GM12872 (cell line): ENCODE results near the gene TSHZ2.

Experiments used
- CTCF ChIP-seq: IDR thresholded peaks from 3 replicates; pipeline ENCODE4 v1.5.1; 2011; ENCODE audit warnings: low read depth, mild to moderate bottlenecking, low read length, moderate library complexity; ENCODE audit not compliant: insufficient read depth

Gene TSHZ2

DNA sequence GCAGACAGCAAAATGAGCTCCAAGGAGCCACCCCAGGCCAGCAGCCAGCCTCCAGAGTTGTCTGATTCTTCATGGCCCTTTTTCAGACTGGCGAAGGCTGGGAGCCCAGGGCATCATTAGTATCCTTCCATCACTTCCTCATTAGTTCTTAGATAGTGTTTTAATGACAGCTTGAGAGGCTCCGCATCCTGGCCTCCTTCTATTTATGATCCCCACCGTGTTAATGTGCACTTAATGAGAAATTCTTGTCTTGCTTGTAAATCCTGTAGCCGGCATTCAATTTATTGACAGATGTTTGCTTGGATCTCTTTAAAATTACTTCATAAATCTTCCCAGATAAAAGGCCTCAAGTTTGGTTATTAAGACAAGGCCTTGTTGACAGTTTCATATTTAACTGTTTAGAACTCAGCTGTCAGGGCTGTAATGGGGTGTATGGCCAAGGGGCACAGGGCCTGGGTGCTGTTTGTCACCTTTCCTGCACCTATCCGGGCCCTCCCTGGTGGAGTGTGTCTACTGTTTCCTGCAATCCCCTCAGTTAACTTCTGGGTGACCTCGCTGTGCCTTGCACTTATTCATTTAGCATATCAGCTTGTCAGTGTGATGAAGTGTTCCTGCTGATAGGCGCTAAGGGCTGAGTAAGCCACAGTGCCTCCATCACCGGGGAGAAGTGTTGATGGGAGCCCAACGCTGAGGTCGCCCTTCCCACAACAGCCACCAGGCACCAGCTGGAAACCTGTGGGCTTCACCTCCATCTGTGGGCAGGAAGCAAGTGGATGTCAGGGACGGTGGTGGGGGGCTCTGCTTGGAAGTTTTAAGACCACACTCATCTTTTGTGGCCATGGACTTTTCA is 169.3 kb downstream of the TSHZ2 start:
- TF ChIP-seq CTCF: no peak

DNA sequence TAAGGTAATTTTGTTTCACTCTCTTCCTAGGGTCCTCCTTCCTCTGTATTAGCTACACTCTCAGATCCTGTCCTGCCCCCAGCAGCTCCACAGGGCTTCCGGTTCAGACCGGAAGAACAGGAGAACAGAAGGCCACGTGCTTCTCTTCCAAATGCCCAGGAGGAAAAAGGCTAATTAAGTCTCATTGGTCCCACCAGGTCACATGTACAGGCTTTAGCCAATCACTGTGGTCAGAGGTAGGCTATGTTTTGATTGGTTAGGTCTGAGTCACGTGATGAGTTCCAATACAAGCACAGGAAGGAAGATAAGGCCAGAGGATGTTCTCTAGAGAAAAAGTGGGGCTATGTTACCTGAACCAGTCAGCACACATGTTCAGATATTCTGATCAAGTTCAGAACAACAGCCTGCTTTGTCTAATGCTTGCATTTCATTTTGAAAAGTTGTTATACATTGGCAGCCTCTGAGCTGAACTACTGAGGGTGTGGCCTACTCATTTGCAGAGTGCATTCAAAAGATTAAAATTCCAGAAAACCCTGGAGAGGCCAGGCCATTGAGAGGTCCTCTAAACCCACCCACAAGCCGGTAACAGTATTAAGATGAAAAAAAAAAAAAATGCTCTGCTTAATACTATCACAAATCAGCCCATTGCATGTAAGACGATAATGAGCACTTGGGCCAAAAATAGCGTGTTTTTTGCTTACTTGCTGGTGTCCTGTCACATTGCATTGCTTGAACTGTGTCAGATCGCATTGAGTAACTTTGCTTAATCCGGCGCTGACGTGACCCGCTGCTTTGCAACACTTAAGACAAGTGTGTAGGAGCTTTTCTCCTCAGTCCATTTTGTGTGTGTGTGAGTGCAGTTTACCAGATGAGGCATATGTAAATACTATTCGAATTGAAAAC is 170.3 kb downstream of the TSHZ2 start:
- no peak for TF ChIP-seq CTCF

DNA sequence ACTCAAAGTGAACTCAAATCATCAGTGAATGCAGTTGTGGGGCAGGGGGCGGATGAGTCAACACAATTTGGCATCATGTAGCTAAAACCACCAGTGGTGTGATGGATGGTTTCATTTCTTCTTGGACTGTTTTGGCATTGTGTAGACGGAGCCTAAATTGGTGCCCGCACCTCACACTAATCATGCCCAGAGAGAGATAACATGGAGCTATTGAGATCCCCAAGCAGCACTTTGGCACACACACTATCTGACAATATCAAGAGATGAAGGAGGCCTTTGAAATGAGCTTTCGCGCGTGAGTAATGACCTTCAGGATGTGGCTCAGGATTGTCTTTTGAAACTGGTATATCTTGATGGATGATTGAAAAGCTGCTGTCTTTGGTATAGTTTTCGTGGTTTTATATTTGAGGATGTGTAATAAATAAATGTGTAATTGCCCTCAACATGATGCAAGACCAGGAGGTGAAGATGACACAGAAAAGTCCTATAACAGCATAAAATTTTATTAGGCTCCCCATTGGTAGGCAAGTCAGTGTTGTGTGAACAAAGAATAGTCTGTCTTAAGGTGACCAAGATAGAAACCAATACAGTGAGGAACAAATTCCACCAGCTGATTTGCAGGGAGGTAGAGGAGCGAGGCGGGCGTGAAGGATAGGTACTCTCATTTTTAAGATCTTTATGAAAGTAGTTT is 174.2 kb downstream of the TSHZ2 start:
- no peak for TF ChIP-seq CTCF

DNA sequence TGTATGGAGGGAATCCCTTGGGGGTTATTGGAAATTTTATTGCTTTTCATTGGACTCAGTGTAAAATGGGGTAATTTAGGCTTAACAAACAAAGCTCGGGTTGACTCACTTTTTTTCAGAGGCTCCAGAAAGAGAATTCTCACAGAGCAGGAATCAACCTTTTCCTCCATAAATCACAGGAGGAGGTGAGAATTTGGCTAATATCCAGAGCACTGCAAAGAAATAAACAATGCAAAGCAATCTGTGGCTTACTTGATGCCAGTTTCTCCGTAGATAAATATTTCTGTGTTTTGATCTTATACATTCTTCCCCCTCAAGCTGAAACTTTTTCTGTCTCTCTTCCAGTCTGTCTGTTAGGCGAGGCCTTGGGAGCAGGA is 176.6 kb downstream of the TSHZ2 start:
- no peak for TF ChIP-seq CTCF

- TF ChIP-seq CTCF: no peak
Observed at GRCh38 chr20:53149148-53149889, 177.2 kb downstream of the TSHZ2 start.

DNA sequence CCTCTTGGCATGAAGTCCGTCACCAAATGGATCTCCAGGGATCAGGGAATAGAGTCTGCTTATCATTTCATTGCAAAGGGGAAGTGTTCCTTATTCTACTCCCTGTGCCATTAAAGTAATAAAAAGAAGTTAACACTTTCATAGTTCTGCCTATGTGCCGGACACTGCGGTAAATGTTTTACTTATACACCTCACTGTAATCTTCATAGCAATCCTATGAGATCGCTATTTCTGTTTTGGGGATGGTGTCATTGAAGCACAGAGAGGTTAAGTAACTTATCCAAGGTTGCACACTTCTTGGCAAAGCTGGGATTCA is 177.7 kb downstream of the TSHZ2 start:
- TF ChIP-seq CTCF: no peak
